ENCODE measurements around the gene ARID1B.
"Not testable (repeated sequence)": the region's sequence is repeated elsewhere in the genome, so short reads cannot be mapped to it uniquely, and the experiment has no call there.

ARID1B gene

GRCh38 chr6:156970595-156971112 is 193.5 kb downstream of the ARID1B start:
- no peaks in the 10 kb centered on the region for H3K27me3 ChIP-seq (ENCODE audit: control insufficient read depth, insufficient read depth, low read length)
- no peaks in the 10 kb centered on the region for H3K36me3 ChIP-seq (ENCODE audit: control insufficient read depth, insufficient read depth, low read length)
- no peak overlapping the region for H3K9ac ChIP-seq (ENCODE audit: low read length)
- H3K4me1 ChIP-seq (ENCODE audit: control insufficient read depth, insufficient read depth, low read length) = peaks cover 2% of the 10 kb centered on the region
- H3K4me3 ChIP-seq (ENCODE audit: low read length) = no peak overlapping the region
- no peak overlapping the region for H3K27ac ChIP-seq (ENCODE audit: low read depth, low read length)

- Histone ChIP-seq H3K27me3 (ENCODE audit: control insufficient read depth, insufficient read depth, low read length) (no peaks in the 10 kb centered on the region), H3K36me3 (ENCODE audit: control insufficient read depth, insufficient read depth, low read length) (no peaks in the 10 kb centered on the region), H3K4me1 (ENCODE audit: control insufficient read depth, insufficient read depth, low read length) (peaks cover 4% of the 10 kb centered on the region), H3K9ac (ENCODE audit: low read length) (no peak overlapping the region), H3K4me3 (ENCODE audit: low read length) (no peak overlapping the region), H3K27ac (ENCODE audit: low read depth, low read length) (no peak overlapping the region)
Measured at GRCh38 chr6:156971153-156971885, 194.1 kb downstream of the ARID1B start.

- Histone ChIP-seq H3K9ac (ENCODE audit: low read length) (no peak overlapping the region), H3K27me3 (ENCODE audit: control insufficient read depth, insufficient read depth, low read length) (no peaks in the 10 kb centered on the region), H3K36me3 (ENCODE audit: control insufficient read depth, insufficient read depth, low read length) (no peaks in the 10 kb centered on the region), H3K4me1 (ENCODE audit: control insufficient read depth, insufficient read depth, low read length) (peaks cover 4% of the 10 kb centered on the region), H3K27ac (ENCODE audit: low read depth, low read length) (no peak overlapping the region), H3K4me3 (ENCODE audit: low read length) (no peak overlapping the region)
Measured at GRCh38 chr6:156972145-156972544, 195.0 kb downstream of the ARID1B start.

GRCh38 chr6:156974830-156975261 is 197.7 kb downstream of the ARID1B start:
- Histone ChIP-seq H3K4me1 (ENCODE audit: control insufficient read depth, insufficient read depth, low read length) (peaks cover 12% of the 10 kb centered on the region), H3K4me3 (ENCODE audit: low read length) (no peak overlapping the region), H3K9ac (ENCODE audit: low read length) (no peak overlapping the region), H3K27ac (ENCODE audit: low read depth, low read length) (no peak overlapping the region), H3K27me3 (ENCODE audit: control insufficient read depth, insufficient read depth, low read length) (no peaks in the 10 kb centered on the region), H3K36me3 (ENCODE audit: control insufficient read depth, insufficient read depth, low read length) (no peaks in the 10 kb centered on the region)

GRCh38 chr6:156975414-156975813 is 198.2 kb downstream of the ARID1B start:
- no peaks in the 10 kb centered on the region for H3K36me3 ChIP-seq (ENCODE audit: control insufficient read depth, insufficient read depth, low read length)
- H3K27ac ChIP-seq (ENCODE audit: low read depth, low read length) = no peak overlapping the region
- H3K4me3 ChIP-seq (ENCODE audit: low read length) = no peak overlapping the region
- H3K27me3 ChIP-seq (ENCODE audit: control insufficient read depth, insufficient read depth, low read length) = no peaks in the 10 kb centered on the region
- peaks cover 12% of the 10 kb centered on the region for H3K4me1 ChIP-seq (ENCODE audit: control insufficient read depth, insufficient read depth, low read length)
- H3K9ac ChIP-seq (ENCODE audit: low read length) = no peak overlapping the region

- Histone ChIP-seq H3K4me3 (ENCODE audit: low read length) (peak overlapping the region; percentile 57), H3K9ac (ENCODE audit: low read length) (no peak overlapping the region), H3K36me3 (ENCODE audit: control insufficient read depth, insufficient read depth, low read length) (no peaks in the 10 kb centered on the region), H3K4me1 (ENCODE audit: control insufficient read depth, insufficient read depth, low read length) (peaks cover 12% of the 10 kb centered on the region), H3K27me3 (ENCODE audit: control insufficient read depth, insufficient read depth, low read length) (no peaks in the 10 kb centered on the region), H3K27ac (ENCODE audit: low read depth, low read length) (no peak overlapping the region)
Measured at GRCh38 chr6:156976216-156977127, 199.3 kb downstream of the ARID1B start.

GRCh38 chr6:156977527-156978291 is 200.5 kb downstream of the ARID1B start:
- Histone ChIP-seq H3K9ac (ENCODE audit: low read length) (no peak overlapping the region), H3K4me1 (ENCODE audit: control insufficient read depth, insufficient read depth, low read length) (peaks cover 12% of the 10 kb centered on the region), H3K27ac (ENCODE audit: low read depth, low read length) (no peak overlapping the region), H3K4me3 (ENCODE audit: low read length) (no peak overlapping the region), H3K36me3 (ENCODE audit: control insufficient read depth, insufficient read depth, low read length) (no peaks in the 10 kb centered on the region), H3K27me3 (ENCODE audit: control insufficient read depth, insufficient read depth, low read length) (no peaks in the 10 kb centered on the region)

GRCh38 chr6:156978948-156979347 is 201.8 kb downstream of the ARID1B start:
- no peaks in the 10 kb centered on the region for H3K36me3 ChIP-seq (ENCODE audit: control insufficient read depth, insufficient read depth, low read length)
- H3K27ac ChIP-seq (ENCODE audit: low read depth, low read length) = no peak overlapping the region
- no peak overlapping the region for H3K9ac ChIP-seq (ENCODE audit: low read length)
- H3K4me3 ChIP-seq (ENCODE audit: low read length) = no peak overlapping the region
- H3K27me3 ChIP-seq (ENCODE audit: control insufficient read depth, insufficient read depth, low read length) = no peaks in the 10 kb centered on the region
- H3K4me1 ChIP-seq (ENCODE audit: control insufficient read depth, insufficient read depth, low read length) = peaks cover 12% of the 10 kb centered on the region

GRCh38 chr6:156980515-156980914 is 203.3 kb downstream of the ARID1B start:
- H3K27ac ChIP-seq (ENCODE audit: low read depth, low read length) = no peak overlapping the region
- H3K27me3 ChIP-seq (ENCODE audit: control insufficient read depth, insufficient read depth, low read length) = no peaks in the 10 kb centered on the region
- H3K36me3 ChIP-seq (ENCODE audit: control insufficient read depth, insufficient read depth, low read length) = no peaks in the 10 kb centered on the region
- H3K4me3 ChIP-seq (ENCODE audit: low read length) = no peak overlapping the region
- H3K4me1 ChIP-seq (ENCODE audit: control insufficient read depth, insufficient read depth, low read length) = peaks cover 10% of the 10 kb centered on the region
- H3K9ac ChIP-seq (ENCODE audit: low read length) = no peak overlapping the region

- Histone ChIP-seq H3K4me3 (ENCODE audit: low read length) (no peak overlapping the region), H3K4me1 (ENCODE audit: control insufficient read depth, insufficient read depth, low read length) (peaks cover 10% of the 10 kb centered on the region), H3K27ac (ENCODE audit: low read depth, low read length) (no peak overlapping the region), H3K9ac (ENCODE audit: low read length) (no peak overlapping the region), H3K36me3 (ENCODE audit: control insufficient read depth, insufficient read depth, low read length) (no peaks in the 10 kb centered on the region), H3K27me3 (ENCODE audit: control insufficient read depth, insufficient read depth, low read length) (no peaks in the 10 kb centered on the region)
Measured at GRCh38 chr6:156980948-156981347, 203.8 kb downstream of the ARID1B start.

GRCh38 chr6:156982168-156982567 is 205.0 kb downstream of the ARID1B start:
- Histone ChIP-seq H3K27me3 (ENCODE audit: control insufficient read depth, insufficient read depth, low read length) (no peaks in the 10 kb centered on the region), H3K4me3 (ENCODE audit: low read length) (no peak overlapping the region), H3K4me1 (ENCODE audit: control insufficient read depth, insufficient read depth, low read length) (peaks cover 8% of the 10 kb centered on the region), H3K9ac (ENCODE audit: low read length) (no peak overlapping the region), H3K36me3 (ENCODE audit: control insufficient read depth, insufficient read depth, low read length) (no peaks in the 10 kb centered on the region), H3K27ac (ENCODE audit: low read depth, low read length) (no peak overlapping the region)

GRCh38 chr6:156982864-156983263 is 205.7 kb downstream of the ARID1B start:
- H3K4me1 ChIP-seq (ENCODE audit: control insufficient read depth, insufficient read depth, low read length); H3K36me3 ChIP-seq (ENCODE audit: control insufficient read depth, insufficient read depth, low read length); H3K4me3 ChIP-seq (ENCODE audit: low read length); H3K27me3 ChIP-seq (ENCODE audit: control insufficient read depth, insufficient read depth, low read length); H3K27ac ChIP-seq (ENCODE audit: low read depth, low read length); H3K9ac ChIP-seq (ENCODE audit: low read length): not testable (repeated sequence)

All from rectal smooth muscle tissue (tissue), 1 donor.